ENCODE measurements around the gene RFC3. TPM values are rescaled to one million over a fixed set of nuclear protein-coding genes. Genes with fewer than 3 reads are reported as not detected.
"Not testable (repeated sequence)": the region's sequence is repeated elsewhere in the genome, so short reads cannot be mapped to it uniquely, and the experiment has no call there.

The RFC3 gene
- 14.1 TPM for total RNA-seq

GRCh38 chr13:33817901-33818706 is at the start of gene RFC3:
Gene RFC3, plus strand, starts transcription at chr13:33818149. Its CDS starts 30 bp downstream, at chr13:33818179.
- Histone ChIP-seq H3K27ac (ENCODE audit: low read depth, low read length) (peak within 1 kb of the TSS; percentile 67), H3K9ac (ENCODE audit: low read depth in 1 of 3, low read length in 3 of 3) (peak within 1 kb of the TSS; percentile 79 to 87 (median 81)), H3K9me3 (ENCODE audit: control insufficient read depth in 3 of 3, low read length in 3 of 3) (no peaks in the 10 kb centered on the region), H3K36me3 (ENCODE audit: control insufficient read depth in 3 of 3, insufficient read depth in 3 of 3, low read length in 3 of 3) (peaks cover 0 to 4% (median 0%) of the 10 kb centered on the region in 3 donors), H3K4me3 (ENCODE audit: low read length in 3 of 3) (peak within 1 kb of the TSS; percentile 77 to 86 (median 83)), H3K27me3 (ENCODE audit: control insufficient read depth in 3 of 3, insufficient read depth in 3 of 3, low read length in 3 of 3) (no peaks in the 10 kb centered on the region), H3K4me1 (ENCODE audit: control insufficient read depth in 3 of 3, insufficient read depth in 3 of 3, low read length in 3 of 3) (peaks cover 3 to 4% (median 4%) of the 10 kb centered on the region in 3 donors)

GRCh38 chr13:33771296-33771695 is 46.7 kb upstream of the RFC3 start:
- H3K9me3 ChIP-seq (ENCODE audit: control insufficient read depth in 3 of 3, low read length in 3 of 3) = no peaks in the 10 kb centered on the region
- no peaks in the 10 kb centered on the region for H3K36me3 ChIP-seq (ENCODE audit: control insufficient read depth in 3 of 3, insufficient read depth in 3 of 3, low read length in 3 of 3)
- no peaks in the 10 kb centered on the region for H3K27me3 ChIP-seq (ENCODE audit: control insufficient read depth in 3 of 3, insufficient read depth in 3 of 3, low read length in 3 of 3)
- no peak overlapping the region for H3K27ac ChIP-seq (ENCODE audit: low read depth, low read length)
- H3K4me1 ChIP-seq (ENCODE audit: control insufficient read depth in 3 of 3, insufficient read depth in 3 of 3, low read length in 3 of 3) = no peaks in the 10 kb centered on the region
- H3K4me3 ChIP-seq (ENCODE audit: low read length in 3 of 3) = no peak overlapping the region
- no peak overlapping the region for H3K9ac ChIP-seq (ENCODE audit: low read depth in 1 of 3, low read length in 3 of 3)

- Histone ChIP-seq H3K9me3 (ENCODE audit: control insufficient read depth in 3 of 3, low read length in 3 of 3) (no peaks in the 10 kb centered on the region), H3K4me1 (ENCODE audit: control insufficient read depth in 3 of 3, insufficient read depth in 3 of 3, low read length in 3 of 3) (no peaks in the 10 kb centered on the region), H3K36me3 (ENCODE audit: control insufficient read depth in 3 of 3, insufficient read depth in 3 of 3, low read length in 3 of 3) (no peaks in the 10 kb centered on the region), H3K9ac (ENCODE audit: low read depth in 1 of 3, low read length in 3 of 3) (no peak overlapping the region), H3K27ac (ENCODE audit: low read depth, low read length) (no peak overlapping the region), H3K27me3 (ENCODE audit: control insufficient read depth in 3 of 3, insufficient read depth in 3 of 3, low read length in 3 of 3) (no peaks in the 10 kb centered on the region), H3K4me3 (ENCODE audit: low read length in 3 of 3) (no peak overlapping the region)
Observed at GRCh38 chr13:33773790-33774462, 44.0 kb upstream of the RFC3 start.

- H3K36me3 ChIP-seq (ENCODE audit: control insufficient read depth in 3 of 3, insufficient read depth in 3 of 3, low read length in 3 of 3) = no peaks in the 10 kb centered on the region
- no peaks in the 10 kb centered on the region for H3K4me1 ChIP-seq (ENCODE audit: control insufficient read depth in 3 of 3, insufficient read depth in 3 of 3, low read length in 3 of 3)
- no peak overlapping the region for H3K27ac ChIP-seq (ENCODE audit: low read depth, low read length)
- no peak overlapping the region for H3K9ac ChIP-seq (ENCODE audit: low read depth in 1 of 3, low read length in 3 of 3)
- no peaks in the 10 kb centered on the region for H3K27me3 ChIP-seq (ENCODE audit: control insufficient read depth in 3 of 3, insufficient read depth in 3 of 3, low read length in 3 of 3)
- H3K9me3 ChIP-seq (ENCODE audit: control insufficient read depth in 3 of 3, low read length in 3 of 3) = no peaks in the 10 kb centered on the region
- no peak overlapping the region for H3K4me3 ChIP-seq (ENCODE audit: low read length in 3 of 3)
Observed at GRCh38 chr13:33775339-33776108, 42.4 kb upstream of the RFC3 start.

GRCh38 chr13:33776239-33776881 is 41.6 kb upstream of the RFC3 start:
- Histone ChIP-seq H3K27ac (ENCODE audit: low read depth, low read length) (no peak overlapping the region), H3K27me3 (ENCODE audit: control insufficient read depth in 3 of 3, insufficient read depth in 3 of 3, low read length in 3 of 3) (no peaks in the 10 kb centered on the region), H3K9me3 (ENCODE audit: control insufficient read depth in 3 of 3, low read length in 3 of 3) (no peaks in the 10 kb centered on the region), H3K36me3 (ENCODE audit: control insufficient read depth in 3 of 3, insufficient read depth in 3 of 3, low read length in 3 of 3) (no peaks in the 10 kb centered on the region), H3K4me1 (ENCODE audit: control insufficient read depth in 3 of 3, insufficient read depth in 3 of 3, low read length in 3 of 3) (no peaks in the 10 kb centered on the region), H3K4me3 (ENCODE audit: low read length in 3 of 3) (no peak overlapping the region), H3K9ac (ENCODE audit: low read depth in 1 of 3, low read length in 3 of 3) (no peak overlapping the region)

- H3K9ac ChIP-seq (ENCODE audit: low read depth in 1 of 3, low read length in 3 of 3) = no peak overlapping the region
- H3K27me3 ChIP-seq (ENCODE audit: control insufficient read depth in 3 of 3, insufficient read depth in 3 of 3, low read length in 3 of 3) = no peaks in the 10 kb centered on the region
- H3K4me1 ChIP-seq (ENCODE audit: control insufficient read depth in 3 of 3, insufficient read depth in 3 of 3, low read length in 3 of 3) = no peaks in the 10 kb centered on the region
- no peaks in the 10 kb centered on the region for H3K36me3 ChIP-seq (ENCODE audit: control insufficient read depth in 3 of 3, insufficient read depth in 3 of 3, low read length in 3 of 3)
- H3K4me3 ChIP-seq (ENCODE audit: low read length in 3 of 3) = no peak overlapping the region
- no peaks in the 10 kb centered on the region for H3K9me3 ChIP-seq (ENCODE audit: control insufficient read depth in 3 of 3, low read length in 3 of 3)
- H3K27ac ChIP-seq (ENCODE audit: low read depth, low read length) = no peak overlapping the region
Observed at GRCh38 chr13:33782631-33783030, 35.3 kb upstream of the RFC3 start.

GRCh38 chr13:33783212-33783611 is 34.7 kb upstream of the RFC3 start:
- H3K4me1 ChIP-seq (ENCODE audit: control insufficient read depth in 3 of 3, insufficient read depth in 3 of 3, low read length in 3 of 3); H3K27ac ChIP-seq (ENCODE audit: low read depth, low read length); H3K27me3 ChIP-seq (ENCODE audit: control insufficient read depth in 3 of 3, insufficient read depth in 3 of 3, low read length in 3 of 3); H3K4me3 ChIP-seq (ENCODE audit: low read length in 3 of 3); H3K9ac ChIP-seq (ENCODE audit: low read depth in 1 of 3, low read length in 3 of 3); H3K9me3 ChIP-seq (ENCODE audit: control insufficient read depth in 3 of 3, low read length in 3 of 3); H3K36me3 ChIP-seq (ENCODE audit: control insufficient read depth in 3 of 3, insufficient read depth in 3 of 3, low read length in 3 of 3): not testable (repeated sequence)

GRCh38 chr13:33784738-33785137 is 33.2 kb upstream of the RFC3 start:
- no peak overlapping the region for H3K27ac ChIP-seq (ENCODE audit: low read depth, low read length)
- no peaks in the 10 kb centered on the region for H3K27me3 ChIP-seq (ENCODE audit: control insufficient read depth in 3 of 3, insufficient read depth in 3 of 3, low read length in 3 of 3)
- no peak overlapping the region for H3K4me3 ChIP-seq (ENCODE audit: low read length in 3 of 3)
- H3K9ac ChIP-seq (ENCODE audit: low read depth in 1 of 3, low read length in 3 of 3) = no peak overlapping the region
- H3K4me1 ChIP-seq (ENCODE audit: control insufficient read depth in 3 of 3, insufficient read depth in 3 of 3, low read length in 3 of 3) = no peaks in the 10 kb centered on the region
- H3K36me3 ChIP-seq (ENCODE audit: control insufficient read depth in 3 of 3, insufficient read depth in 3 of 3, low read length in 3 of 3) = no peaks in the 10 kb centered on the region
- no peaks in the 10 kb centered on the region for H3K9me3 ChIP-seq (ENCODE audit: control insufficient read depth in 3 of 3, low read length in 3 of 3)

GRCh38 chr13:33785384-33785783 is 32.6 kb upstream of the RFC3 start:
- H3K4me1 ChIP-seq (ENCODE audit: control insufficient read depth in 3 of 3, insufficient read depth in 3 of 3, low read length in 3 of 3) = no peaks in the 10 kb centered on the region

More at GRCh38 chr13:33785384-33785783, 32.6 kb upstream of the RFC3 start:
- Histone ChIP-seq H3K36me3 (ENCODE audit: control insufficient read depth in 3 of 3, insufficient read depth in 3 of 3, low read length in 3 of 3) (no peaks in the 10 kb centered on the region), H3K27me3 (ENCODE audit: control insufficient read depth in 3 of 3, insufficient read depth in 3 of 3, low read length in 3 of 3) (no peaks in the 10 kb centered on the region), H3K9ac (ENCODE audit: low read depth in 1 of 3, low read length in 3 of 3) (no peak overlapping the region), H3K4me3 (ENCODE audit: low read length in 3 of 3) (no peak overlapping the region), H3K27ac (ENCODE audit: low read depth, low read length) (no peak overlapping the region), H3K9me3 (ENCODE audit: control insufficient read depth in 3 of 3, low read length in 3 of 3) (no peaks in the 10 kb centered on the region)
